ENCODE data around the gene PHLPP2.
"Not testable (repeated sequence)": the region's sequence is repeated elsewhere in the genome, so short reads cannot be mapped to it uniquely, and the experiment has no call there.

The PHLPP2 gene

DNA sequence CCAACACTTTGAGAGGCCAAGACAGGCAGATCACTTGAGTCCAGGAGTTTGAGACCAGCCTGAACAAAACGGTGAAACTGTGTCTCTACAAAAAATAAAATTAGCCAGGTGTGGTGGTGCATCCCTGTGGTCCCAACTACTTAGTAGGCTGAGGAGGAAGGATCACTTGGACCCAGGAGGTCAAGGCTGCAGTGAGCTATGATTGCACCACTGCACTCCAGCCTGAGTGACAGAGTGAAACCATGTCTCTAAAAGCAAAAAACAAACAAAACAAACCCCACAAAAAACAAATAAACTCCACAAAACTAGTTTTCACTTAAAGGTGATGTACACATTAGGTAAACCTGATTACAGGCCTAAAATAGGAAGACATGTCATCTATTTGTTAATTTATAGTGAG lies 58.2 kb downstream of the PHLPP2 start:
- DNase-seq, result no peak

DNA sequence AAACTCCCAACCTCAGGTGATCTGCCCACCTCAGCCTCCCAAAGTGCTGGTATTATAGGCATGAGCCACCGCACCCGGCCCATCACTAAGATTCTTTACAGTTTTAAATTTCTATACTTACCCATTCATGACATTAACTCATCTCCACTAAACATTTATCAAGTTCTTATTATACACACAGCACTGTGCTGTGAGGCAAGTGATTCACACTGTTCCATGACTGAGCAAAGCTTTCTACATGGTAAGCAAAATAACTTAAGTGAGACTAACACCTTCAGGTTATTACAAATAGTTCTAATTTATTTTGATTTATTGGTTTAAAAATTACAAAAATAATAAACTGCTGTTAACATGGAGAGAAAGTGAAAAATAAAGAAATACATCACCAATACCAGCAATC lies 65.0 kb downstream of the PHLPP2 start:
- DNase-seq, result no peak

DNA sequence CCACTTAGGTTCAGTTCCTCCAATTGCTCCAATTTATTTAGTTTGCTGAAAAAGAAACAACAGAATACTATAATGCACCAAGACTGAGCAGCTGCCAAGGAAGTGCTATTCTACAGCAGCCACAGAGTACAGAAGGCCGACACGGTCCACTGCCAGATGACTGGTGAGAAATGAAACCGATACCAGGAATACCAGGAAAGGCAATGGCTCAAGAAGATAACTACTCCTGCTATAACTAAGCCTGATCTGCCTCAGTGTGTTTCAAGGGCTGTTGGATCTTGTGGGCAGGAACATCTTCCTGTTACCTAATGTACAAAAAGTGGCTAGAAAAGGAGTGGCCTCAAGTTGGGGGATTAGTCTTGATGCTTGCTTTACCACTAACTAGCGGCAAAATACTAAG lies 65.7 kb downstream of the PHLPP2 start:
- no peak for DNase-seq

DNA sequence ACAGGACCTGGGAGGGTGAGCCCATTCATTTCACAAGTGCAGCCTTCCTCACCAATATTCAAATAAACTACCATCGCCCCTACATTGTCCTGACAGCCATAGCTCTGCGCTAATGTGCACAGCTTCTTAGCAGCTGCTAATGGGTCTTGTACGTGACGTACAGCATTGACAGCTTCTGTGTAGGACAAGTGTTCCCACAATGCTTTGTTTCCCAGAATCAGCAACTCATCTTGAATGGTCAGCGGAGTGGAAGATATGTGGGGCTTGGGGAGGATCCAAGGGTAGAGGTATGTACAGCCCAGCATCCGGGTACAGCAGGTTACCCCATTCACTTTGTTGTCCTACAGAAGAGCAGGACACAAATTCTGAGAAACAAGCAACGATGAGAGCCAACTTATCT lies 74.8 kb downstream of the PHLPP2 start:
- DNase-seq, result no peak

DNA sequence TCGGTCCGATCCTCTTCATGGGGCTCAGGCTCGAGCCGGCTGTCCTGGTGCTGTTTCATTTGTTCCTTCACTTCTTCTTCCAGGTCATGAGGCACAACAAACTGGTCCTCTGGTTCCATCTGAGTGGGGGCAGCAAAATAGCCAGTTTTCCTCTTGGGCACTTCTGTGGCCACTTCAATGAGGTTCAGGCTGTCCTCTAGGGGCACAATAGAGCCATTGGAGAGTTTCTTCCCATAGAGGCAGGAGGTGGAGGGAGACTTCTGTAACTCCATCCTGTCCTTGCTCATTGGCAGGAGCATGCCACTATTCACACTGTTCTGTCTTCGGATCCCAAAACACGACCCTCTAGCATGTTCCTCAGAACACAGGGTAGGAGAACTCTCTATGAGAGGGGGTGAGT lies 75.6 kb downstream of the PHLPP2 start:
- no peak for DNase-seq

DNA sequence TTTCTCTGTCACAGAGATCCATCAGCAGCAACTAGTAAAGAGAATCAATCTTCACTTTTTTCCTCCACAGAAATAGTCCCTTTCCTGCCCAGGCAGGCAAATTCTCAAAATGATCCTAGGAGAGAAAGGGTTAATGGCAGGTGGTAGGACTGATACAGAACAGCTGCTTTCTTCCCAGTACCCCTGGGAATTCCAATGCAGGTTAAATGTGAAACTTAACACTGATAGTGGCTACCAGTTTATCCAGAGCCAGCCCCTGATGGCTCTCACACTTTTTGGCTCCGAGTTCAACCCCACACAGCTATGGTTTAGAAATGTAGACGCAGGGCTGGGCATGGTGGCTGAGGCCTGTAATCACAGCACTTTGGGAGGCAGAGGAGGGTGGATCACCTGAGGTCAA lies 76.3 kb downstream of the PHLPP2 start:
- no peak for DNase-seq

DNA sequence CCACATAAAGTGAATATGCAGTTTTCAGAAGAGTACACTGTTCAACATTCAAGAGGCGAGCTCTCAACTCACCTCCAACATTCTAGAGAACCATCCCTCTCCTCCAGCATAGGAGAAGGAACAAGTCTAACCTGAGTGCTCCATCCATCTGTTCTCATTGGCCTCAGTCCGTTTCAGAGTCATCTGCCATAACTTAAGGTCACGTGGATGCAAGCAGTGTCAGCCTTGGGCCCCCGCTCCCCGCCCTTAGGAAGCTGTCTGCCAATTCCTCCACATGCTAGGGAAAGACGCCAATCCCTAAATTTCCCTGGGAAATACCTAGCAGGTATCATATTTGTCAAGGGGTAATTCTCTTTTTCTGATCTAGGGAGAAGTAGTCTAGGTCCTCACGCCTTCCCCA lies 77.1 kb downstream of the PHLPP2 start:
- no peak for DNase-seq

DNA sequence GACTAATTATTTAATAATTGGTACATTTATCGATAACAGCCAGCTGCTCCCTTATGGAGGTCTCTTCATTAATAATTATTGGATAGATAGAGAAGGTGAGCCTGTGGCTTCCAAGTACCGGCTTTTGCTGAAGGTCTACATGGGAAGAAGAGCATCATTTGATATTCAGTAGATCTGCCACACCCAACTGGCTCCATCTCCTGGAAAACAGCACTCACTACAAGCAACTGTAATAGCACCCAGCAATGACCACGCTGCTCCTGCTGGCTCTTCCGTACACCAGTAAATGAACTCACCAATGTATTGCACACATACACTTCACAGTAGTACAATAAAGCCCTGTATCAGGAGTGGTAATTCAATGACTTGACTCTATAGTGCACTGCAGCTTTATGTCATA lies 79.1 kb downstream of the PHLPP2 start:
- no peak for DNase-seq

DNA sequence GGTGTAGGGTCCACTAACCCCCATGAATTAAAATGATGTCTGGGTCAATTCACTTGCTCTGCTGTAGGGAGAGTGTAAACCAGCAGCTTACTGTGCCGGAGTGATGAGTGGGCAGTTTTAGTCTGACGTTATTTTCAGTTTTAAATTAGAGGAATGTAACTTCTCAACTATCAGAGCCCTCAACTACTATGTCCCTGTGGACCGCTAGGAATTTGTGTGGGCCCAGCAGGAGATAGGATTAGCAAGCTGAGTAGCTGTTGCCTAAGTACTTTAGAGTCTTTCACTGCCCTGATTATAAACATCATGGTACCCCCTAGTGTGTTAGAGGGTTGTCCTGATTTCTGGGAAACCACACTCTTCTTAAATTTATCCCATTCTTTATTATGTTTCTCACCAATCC lies 87.1 kb downstream of the PHLPP2 start:
- no peak for DNase-seq

DNA sequence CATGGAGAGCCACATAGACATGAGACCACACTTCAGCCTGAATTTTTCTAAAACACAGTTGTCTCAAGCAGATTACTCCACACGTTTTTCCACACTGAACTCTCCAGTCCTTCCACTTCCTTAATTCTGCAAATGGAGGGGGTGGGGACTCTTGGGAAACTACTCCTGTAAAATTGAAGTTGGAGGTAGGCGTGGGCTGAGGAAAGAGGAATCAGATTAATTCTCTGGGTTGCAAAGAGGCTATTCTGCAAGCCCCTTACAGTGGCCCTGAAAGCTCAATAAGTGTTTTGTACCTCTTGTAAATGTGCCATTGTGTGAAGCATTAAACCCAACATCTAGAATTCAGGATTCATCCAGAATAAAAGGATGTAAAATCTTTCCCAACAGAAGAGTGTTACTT lies 88.9 kb downstream of the PHLPP2 start:
- no peak for DNase-seq

DNA sequence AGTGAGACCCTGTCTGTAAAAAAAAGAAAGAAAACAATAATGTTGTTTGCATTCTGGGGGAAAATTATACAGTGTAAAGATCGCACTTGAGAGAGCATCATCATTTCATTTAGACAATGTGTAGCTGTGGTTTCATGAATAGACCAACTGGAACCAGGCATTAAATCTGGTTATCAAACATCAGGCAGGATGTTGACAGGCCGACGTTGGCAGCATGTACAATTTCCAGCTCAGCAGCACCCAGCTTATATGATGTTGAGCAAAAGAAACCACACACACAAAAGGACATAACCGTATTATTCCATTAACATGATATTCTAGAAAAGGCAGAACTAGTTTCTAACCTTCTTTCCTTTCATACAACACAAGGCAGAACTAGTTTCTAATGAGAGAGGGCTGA lies 92.7 kb downstream of the PHLPP2 start:
- DNase-seq, result no peak

DNA sequence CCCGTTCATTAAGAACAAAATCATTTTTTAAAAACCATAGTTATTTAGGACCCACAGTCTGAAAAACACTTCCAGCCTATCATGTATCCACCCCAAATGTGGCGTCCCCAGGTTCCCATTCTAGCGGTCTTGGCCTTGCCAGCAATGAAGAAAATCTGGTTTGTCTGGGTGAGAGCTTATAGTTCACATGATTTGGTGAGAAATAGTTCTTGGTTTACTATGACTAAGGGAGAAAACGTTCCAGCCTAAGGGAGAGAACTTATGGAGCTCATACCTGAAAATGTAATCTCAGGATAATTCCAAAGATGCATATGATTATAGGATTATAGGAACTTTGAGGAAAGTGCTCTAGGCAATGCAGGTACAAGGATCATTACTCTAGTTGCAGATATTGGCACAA lies 93.7 kb downstream of the PHLPP2 start:
- DNase-seq, result no peak

DNA sequence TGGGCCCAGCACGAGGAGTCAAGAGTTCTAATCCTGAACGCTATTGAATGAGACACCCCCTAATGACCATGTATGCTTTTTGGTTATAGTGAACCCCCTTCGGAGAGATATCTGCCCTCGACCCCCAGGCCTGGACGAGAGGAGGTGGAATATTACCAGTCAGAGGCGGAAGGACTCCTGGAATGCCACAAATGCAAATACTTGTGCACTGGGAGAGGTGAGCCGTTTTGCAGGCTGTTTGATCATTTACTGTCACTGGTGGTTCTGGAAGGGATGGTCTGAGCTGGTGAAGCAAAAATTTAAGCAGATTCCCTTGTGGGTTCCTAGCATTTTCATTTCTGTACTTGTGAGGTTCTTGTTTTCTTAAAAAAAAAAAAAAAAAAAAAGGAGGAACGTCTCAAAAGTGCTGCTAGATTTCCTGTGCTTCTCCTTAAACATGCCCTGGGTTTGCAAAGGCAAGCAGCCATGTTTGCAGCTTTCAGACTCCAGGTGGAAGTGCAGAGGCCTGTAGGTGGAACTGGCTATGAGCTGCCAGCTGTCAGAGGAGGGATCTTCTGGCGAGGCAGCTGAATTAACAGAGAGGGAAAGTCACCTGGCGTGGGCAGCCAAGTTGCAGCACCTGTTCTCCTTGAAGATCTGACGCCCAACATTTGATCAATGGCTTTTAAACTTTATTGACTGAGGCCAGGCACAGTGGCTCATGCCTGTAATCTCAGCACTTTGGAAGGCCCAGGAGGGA lies 95.1 kb downstream of the PHLPP2 start:
- no peak for DNase-seq

DNA sequence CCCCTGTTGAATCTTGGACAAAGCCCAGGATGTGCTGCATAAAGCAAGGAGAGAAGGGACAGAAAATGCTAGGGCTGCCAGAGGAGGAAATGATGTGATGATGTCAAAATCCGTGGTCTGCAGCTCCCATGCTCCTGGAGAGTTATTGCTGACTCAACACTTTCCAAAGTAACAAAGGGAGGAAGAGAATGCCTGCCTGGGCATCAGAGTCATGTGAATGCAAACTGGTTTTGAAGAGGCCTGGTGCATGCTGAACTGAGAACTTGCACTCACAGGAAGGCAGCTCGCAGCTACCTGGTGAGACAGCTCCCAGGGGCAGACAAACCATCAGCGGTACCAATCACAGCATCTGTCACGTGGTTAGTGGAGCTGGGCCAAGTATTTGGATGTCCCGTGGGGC lies 95.7 kb downstream of the PHLPP2 start:
- DNase-seq, result no peak

DNA sequence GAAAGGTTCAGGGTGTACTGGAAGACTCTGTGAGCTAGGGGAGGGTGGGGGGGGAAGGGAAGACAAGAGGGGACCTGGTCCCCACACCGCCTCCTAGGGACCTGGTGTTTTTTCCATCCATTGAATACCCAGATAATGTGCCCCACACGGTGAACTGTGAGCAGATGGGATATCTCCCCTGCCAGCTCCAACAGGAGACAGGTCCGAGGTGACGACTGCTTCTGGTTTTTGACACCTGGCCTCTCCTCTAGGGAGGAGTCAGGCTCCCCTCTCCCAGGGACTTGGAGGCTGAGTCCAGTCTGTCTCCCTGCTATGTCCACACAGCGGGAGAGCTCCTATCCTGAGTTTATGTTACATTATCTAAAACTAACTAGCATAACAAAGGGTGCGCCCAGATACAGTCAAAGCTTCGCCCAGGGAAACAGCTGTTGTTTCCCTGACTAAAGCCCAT lies 96.7 kb downstream of the PHLPP2 start:
- no peak for DNase-seq

DNA sequence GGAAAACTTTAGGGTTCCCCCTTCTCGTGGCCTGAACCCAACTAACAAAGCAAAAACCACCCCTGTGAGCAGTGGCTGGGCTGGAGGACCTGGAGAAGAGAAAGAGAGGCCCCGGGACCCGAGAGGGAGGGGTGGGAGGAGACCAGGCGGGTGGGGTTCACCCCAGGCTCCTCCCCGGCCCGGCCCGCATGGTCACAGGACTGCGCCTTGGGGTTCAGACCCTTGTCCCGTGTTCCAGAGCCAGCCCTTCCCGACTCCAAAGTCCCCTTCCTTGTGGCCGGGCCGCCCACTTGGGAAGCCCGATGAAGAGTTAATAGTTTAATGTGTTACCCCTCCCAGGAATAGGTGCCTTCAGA lies 97.7 kb downstream of the PHLPP2 start:
- DNase-seq, result no peak

DNA sequence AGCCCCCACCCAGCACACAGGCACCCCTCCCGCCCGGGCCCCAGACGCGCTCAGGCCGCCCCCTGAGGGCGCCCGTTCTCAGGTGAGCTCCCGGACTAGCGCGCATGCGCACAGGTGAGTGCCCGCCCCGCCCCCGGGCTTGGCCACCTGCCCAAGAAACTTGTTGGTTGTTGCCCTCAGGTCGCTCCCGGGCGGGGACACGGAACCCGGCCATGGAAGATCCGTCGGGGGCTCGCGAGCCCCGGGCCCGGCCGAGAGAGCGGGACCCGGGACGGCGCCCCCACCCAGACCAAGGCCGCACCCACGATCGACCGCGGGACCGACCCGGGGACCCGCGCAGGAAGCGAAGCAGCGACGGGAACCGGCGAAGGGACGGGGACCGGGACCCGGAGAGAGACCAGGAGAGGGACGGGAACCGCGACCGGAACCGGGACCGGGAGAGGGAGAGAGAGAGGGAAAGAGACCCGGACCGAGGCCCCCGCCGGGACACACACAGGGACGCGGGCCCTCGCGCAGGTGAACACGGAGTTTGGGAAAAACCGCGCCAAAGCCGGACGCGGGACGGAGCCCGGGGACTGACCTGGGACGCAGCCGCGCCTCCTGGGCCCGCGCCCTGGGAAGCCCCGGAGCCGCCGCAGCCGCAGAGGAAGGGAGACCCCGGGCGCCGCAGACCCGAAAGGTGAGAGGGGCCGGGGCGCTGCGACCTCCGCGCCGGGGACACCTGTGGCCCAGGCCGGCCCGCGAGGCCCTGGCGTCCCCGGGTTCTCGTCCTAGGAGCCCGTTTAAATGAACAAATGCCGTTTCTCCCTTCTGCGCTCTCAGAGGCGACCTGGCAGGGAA lies 98.3 kb downstream of the PHLPP2 start, which contains the start of gene MARVELD3:
MARVELD3 (plus strand) TSS at position 167 of the 840 bp plus-strand sequence; CDS start at position 213, 46 bp downstream.
- DNase-seq, result peak; percentile 33

DNA sequence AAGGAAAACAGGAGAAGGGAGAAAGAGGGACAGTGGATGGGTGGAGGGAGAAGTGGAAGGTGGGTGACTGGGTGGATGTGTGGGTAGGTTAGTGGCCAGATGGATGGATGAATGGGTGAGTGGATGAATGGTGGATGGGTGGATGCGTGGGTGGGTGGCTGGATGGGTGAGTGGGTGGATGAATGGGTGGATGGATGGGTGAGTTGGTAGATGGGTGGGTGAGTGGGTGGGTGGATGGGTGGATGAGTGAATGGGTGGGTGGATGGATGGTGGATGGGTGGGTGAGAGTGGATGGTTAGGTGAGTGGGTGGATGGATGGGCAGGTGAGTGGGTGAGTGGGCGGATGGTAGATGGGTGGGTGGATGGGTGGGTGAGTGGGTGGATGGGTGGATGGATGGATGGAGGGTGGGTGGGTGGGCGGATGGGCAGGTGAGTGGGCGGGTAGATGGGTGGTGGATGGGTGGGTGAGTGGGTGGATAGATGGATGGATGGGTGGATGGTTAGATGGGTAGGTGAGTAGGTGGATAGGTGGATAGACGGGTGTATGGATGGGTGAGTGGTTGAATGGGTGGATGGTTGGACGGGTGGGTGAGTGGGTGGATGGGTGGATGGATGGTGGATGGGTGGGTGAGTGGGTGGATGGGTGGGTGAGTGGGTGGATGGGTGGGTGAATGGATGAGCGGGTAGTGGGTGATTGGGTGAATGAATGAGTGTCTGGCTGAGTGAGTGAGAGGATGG lies 99.2 kb downstream of the PHLPP2 start:
- no peak for DNase-seq

DNA sequence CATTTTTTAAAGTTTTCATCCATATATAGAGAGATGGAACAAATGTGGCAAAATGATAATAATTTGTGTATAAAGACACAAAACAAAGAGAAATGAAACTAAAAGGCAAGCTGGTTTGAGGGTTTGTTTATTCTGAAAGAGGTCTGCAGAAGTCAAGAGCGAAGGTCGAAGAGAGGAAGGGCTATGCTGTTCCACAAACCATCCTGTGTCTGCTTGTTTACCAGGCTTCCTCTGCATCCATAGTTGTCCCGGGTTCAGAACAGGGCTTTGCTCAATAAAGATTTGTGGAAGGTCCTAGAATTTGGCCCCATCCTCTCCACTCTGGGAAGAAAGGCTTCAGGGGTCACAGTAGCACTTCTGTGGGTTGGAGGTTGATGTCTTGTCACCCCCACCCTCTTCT lies 100.9 kb downstream of the PHLPP2 start:
- DNase-seq, result no peak

DNA sequence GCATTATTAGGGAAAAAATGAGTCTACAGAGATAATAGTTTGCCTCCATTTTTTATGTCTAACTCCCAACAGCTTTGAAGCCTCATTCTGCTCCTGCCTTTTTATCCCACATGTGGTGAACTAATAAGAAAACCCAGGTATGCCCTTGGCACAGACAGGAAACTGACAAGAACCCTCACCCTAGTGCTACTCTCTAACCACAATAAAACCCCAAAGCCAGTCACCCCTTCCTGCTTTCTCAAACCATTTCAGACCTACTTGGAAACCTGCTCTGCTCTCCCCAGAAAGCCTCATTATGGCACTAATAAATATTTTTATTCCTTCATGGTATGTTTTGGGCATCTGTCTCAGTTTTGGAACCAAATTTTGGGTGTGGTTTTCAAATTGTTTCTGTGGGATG lies 102.4 kb downstream of the PHLPP2 start:
- DNase-seq, result no peak

DNA sequence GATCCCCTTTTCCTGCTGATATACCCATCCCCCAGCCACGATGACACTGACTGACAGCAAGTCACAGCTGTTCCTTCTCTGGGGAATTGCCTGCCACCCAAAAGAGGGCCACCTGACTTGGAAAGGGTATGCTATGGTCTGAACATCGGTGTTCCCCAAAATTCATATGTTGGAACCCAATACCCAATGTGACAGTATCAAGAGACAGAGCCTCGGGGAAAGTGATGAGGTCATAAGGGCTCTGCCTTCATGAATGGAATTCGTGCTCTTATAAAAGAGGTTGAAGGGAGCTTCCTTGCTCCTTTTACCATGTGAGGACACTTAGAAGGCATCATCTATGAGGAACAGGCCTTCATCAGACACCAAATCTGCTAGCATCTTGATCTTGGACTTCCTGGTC lies 106.1 kb downstream of the PHLPP2 start:
- DNase-seq, result no peak

DNA sequence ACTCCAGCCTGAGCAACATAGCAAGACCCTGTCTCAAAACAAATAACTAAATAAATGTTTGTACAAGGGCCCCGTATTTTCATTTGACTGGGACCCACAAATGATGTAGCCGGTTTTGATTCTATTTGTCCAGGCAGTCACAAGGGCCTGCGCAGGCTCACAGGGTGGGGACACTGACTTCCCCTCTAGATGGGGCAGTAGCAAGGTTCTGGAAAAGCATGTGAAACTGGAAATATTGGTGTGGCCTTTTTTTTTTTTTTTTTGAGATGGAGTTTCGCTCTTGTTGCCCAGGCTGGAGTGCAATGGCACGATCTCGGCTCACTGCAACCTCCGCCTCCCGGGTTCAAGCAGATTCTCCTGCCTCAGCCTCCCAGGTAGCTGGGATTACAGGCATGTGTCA lies 109.5 kb downstream of the PHLPP2 start:
- not testable (repeated sequence) for DNase-seq
